Stimulated activated CD4-positive, alpha-beta T cell treated with anti-CD3 and anti-CD28 coated beads, Interleukin-15, amount 100 ng/mL, for 48 hours (primary cell): Measurements from ENCODE around the gene HRH3.

Source experiments
- DNase-seq, 2 donors: peaks; one replicate each; pipeline ENCODE4 v3.0.0-alpha.2; 2020; ENCODE audit warnings: low read depth in 2 of 2

HRH3 gene

GRCh38 chr20:62215020-62215990 is 4.8 kb downstream of the HRH3 start:
- DNase-seq: no peak

- DNase-seq: no peak
These were observed 6.0 kb downstream of the HRH3 start for GRCh38 chr20:62214067-62214466.

- DNase-seq: no peak
These were observed 7.8 kb downstream of the HRH3 start for GRCh38 chr20:62212299-62212698.

- DNase-seq: no peak
These were observed 8.2 kb downstream of the HRH3 start for GRCh38 chr20:62211769-62212288.

GRCh38 chr20:62211216-62211615 is 8.9 kb downstream of the HRH3 start:
- no peak for DNase-seq

- no peak for DNase-seq
These were observed 9.6 kb downstream of the HRH3 start for GRCh38 chr20:62210496-62210855.

GRCh38 chr20:62209850-62210495 is 10.1 kb downstream of the HRH3 start:
- DNase-seq: no peak

GRCh38 chr20:62208795-62209755 is 11.0 kb downstream of the HRH3 start:
- DNase-seq: no peak

- DNase-seq: no peak
These were observed 11.8 kb downstream of the HRH3 start for GRCh38 chr20:62208061-62208794.

- no peak for DNase-seq
These were observed 13.7 kb downstream of the HRH3 start for GRCh38 chr20:62206388-62206775.

GRCh38 chr20:62205618-62206387 is 14.3 kb downstream of the HRH3 start:
- no peak for DNase-seq

GRCh38 chr20:62203378-62204030 is 16.6 kb downstream of the HRH3 start:
- no peak for DNase-seq

GRCh38 chr20:62202676-62203377 is 17.3 kb downstream of the HRH3 start:
- no peak for DNase-seq

GRCh38 chr20:62202083-62202395 is 18.0 kb downstream of the HRH3 start:
- no peak for DNase-seq

GRCh38 chr20:62201173-62202082 is 18.6 kb downstream of the HRH3 start:
- no peak for DNase-seq

GRCh38 chr20:62200491-62201172 is 19.4 kb downstream of the HRH3 start:
- no peak for DNase-seq

- no peak for DNase-seq
These were observed 21.1 kb downstream of the HRH3 start for GRCh38 chr20:62198931-62199330.

GRCh38 chr20:62198496-62198895 is 21.6 kb downstream of the HRH3 start:
- no peak for DNase-seq
